Stimulated activated CD4-positive, alpha-beta T cell treated with anti-CD3 and anti-CD28 coated beads, TNF-alpha, amount 100 ng/mL, for 24 hours (primary cell): ENCODE results near the gene ALK.

Source experiments
- DNase-seq, 3 experiments: peaks; one replicate each; pipeline ENCODE4 v3.0.0-alpha.2; 2020; ENCODE audit warnings: low read depth in 3 of 3

ALK gene

DNA sequence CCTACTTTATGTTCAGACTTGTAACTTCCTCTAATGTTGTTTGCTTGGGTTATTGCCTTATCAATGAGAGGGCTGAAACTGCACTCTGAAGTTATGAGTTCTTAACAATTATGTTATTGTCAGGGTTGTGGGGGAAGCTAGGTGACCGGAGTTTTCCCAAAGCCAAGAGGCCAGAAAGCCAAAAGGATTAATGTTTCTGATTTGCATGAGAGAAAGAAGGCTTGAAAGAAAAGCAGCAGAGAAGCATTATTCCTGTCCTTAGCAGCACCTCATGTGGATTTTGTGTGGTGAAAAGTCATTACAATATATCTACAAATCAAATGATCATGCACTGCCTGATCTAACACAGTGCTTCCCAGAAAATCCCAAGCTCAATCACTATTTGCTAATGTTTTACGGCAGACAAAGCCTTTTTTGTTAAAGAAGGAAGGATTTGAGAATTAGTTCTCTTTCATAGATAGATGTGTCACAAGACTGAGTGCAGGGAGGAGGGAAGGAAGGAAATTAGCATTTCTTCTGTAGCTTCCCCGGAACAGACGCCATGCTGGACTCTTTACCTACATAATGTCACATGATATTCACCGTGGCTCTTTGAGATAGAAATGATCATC lies 203.2 kb downstream of the ALK start:
- DNase-seq = no peak

DNA sequence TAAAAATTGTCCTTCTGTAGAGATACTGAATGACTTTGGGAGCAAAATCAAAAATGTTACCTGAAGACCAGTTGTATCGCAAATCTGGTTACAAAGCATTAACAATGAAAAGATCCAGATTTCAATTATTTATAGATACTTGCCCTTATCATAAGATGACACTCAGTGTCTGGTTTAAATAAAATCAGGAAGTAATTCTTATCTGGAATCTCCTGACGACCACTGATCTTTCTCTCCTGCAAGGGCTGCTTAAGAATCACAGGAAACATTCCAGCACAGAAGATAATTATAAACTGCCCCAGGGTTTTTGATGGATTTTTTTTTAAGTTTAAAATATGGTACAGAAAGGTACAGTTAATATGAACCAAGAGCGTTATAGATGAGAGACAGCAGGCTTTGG lies 205.7 kb downstream of the ALK start:
- no peak for DNase-seq

DNA sequence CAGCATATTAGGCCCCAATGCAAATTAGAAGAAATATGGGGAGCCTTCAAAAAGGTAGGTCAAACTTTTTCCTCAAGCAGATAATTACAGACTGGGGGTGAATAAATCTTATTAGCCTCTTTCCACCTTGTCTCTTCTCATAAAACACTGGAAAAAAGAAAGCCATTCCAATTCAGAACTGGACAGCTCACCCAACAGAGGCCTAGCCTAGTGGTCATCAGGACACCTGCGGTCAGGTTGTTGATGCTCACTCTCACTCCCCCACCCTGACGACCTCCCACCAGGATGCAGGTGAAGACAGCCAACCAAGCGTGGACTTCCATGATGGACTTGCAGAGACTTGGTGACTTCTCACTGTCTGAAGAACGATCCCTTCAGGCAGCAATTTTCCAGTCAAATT lies 207.1 kb downstream of the ALK start:
- DNase-seq = no peak

DNA sequence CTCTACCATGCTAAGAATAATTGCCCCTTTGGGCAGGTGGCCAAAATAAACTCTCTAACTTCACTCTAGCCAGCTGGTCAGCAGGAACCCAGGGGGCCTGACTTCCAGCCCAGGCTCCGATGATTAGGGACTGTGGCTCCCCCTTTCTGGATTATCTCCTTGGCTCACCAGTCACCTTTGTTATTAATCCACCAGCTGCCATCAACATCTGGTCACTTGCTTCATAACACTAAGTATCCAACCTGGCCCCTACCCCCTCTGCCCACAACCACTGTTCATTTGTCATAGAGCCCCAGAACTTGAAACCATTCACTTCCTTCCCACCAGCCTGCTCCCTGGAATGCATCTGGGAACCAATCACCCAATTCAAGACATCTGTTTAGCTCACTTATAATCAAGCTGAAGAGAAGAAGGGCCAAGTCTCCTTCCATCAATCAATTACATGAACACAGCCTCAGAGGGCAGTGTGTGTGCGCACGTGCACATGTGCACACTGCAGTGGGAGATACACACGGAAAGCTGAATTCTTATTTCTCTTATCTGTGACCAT lies 215.1 kb downstream of the ALK start:
- DNase-seq = no peak

DNA sequence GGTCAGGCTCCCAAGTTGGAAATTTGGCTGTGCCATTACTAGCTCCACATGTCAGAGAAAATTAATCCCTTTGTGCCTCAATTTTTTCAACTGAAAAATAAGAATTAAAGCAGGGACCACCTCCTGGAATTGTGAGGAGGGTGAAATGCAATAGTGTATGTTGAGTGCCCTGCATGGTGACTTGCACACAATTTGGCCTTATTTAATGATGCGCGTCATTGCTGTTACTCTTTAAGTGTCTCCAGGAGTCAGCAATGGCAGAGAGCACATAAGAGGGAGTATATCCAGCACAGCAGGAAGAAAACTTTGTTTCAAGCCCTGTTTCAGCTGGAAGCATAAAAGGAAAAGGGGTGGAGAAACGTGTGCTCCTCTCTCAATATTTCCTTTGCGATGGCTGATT lies 215.8 kb downstream of the ALK start:
- DNase-seq = no peak

DNA sequence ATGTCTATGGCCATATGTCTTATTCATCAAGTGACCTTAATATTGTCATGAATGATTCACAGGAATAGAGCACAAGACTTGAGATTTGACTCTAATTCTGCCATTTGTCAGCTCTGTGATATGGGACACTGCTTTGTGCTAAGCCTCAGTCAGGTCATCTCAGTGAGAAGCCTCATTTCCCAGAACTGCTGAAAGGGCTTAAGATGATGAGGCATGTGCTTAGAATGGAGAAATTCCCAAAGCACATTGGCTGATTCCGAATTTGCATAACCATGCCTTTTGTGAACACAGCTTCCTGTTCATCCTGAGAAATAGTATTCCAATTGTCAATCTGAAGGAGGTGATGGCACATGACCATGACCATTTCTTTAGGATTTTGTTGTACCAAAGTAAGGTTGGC lies 218.1 kb downstream of the ALK start:
- DNase-seq = no peak

DNA sequence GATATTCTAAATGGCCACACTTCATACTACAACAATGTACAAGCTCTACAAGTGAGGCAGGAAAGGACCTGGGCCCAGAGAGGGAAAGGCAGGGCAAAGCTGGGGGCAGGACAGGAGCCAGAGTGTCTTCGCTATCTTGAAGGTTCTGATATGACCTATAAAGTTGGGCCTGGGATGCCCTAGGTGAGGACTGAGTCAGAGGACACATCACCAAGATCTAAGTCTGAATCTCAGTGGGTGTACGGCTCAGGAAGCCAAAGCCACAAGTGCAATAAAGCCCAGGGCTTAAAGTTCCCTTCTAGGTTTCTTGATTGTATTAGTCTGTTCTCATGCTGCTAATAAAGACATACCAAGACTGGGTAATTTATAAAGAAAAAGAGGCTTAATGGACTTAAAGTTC lies 219.1 kb downstream of the ALK start:
- DNase-seq = no peak

DNA sequence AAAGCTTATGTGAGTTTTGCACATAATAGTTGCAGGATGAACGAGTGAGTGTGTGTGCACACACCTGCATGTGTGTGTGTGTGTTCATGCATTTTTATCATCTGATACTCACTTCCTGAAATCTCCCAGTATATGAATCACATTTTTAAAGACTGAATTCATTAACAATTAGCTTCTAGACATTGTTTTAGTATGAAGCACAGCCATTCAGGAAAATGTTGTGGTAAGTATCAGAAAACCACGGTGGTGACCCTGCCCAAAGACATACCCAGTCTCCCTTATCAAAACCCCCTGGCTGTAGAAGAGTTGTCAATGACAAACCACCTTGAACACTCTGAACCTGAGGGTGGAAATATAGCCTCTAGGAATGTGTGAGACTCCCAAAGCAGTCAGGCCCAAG lies 220.8 kb downstream of the ALK start:
- DNase-seq = no peak

DNA sequence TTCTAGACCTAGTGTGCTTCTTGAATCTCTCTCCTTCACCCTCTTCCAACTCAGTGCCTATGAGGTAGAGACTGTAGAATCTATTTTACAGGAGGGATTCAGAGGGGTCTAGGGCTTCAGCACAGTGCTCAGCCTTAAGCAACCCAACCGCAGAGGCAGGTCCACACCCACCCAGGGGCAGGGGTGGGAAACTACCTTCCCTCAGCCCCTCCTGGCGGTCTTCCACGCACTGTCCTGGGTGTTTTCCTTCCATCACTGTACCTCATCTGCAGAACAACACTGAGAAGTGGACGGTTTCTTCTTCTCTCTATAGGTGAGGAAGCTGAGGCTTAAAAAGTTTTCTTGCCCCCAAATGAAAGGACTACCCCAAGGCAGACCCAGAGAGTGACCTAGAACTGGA lies 222.3 kb downstream of the ALK start:
- no peak for DNase-seq

DNA sequence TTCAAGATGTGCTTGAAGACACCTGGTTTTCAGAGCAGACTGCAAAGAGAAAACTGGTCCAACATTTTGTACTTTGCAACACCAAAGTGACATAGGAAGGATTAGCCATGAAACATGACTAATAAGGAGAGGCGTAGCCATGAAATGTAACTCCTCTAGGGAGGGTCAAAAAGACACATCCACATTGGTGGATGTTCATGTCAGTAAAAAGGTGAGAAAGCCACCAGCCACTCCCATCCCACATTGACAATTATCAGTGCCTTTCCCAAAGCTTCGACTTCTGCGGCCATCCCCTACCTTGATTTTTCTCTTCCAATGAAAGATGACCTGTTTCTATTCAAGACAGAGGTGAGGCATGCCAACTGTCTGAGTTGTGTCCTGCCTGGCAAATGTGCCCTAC lies 223.2 kb downstream of the ALK start:
- no peak for DNase-seq

DNA sequence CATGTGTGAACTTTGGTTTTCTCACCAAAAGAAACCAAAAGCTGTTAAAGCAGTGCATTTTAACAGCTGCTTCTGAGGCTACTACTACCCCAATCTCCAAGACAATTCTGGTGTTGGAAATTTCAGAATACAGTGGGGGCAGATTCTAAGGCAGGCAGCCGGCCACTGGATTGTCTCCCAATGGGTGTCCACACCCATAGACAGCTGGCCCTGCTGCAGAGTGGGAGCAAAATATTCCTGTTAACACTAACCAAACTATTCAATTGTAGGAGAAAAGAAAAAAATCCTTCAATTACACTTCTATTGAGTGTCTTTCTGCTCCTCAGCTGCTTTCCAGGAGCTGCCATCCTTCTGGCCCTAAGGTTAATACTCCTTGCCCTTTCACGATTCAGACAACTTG lies 223.7 kb downstream of the ALK start:
- no peak for DNase-seq

DNA sequence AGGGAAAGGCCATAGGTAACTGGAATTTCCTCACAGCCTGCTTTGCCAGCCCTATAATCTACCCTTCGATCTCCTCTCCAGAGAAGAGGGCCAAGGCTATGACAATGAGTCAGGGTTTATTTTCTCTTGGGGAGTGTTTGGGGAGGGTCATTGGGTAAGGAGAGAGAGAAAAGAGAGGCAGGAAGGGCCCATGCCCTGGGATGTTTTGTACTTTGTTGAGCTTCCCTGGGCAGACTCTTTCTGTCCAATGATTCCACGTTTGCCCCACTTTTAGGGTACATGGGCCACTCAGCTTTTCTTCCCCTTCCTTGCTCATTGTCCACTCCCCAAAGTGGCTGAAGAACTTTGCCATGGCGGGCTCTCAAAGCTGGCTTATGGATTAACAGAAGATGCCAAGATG lies 224.2 kb downstream of the ALK start:
- no peak for DNase-seq

DNA sequence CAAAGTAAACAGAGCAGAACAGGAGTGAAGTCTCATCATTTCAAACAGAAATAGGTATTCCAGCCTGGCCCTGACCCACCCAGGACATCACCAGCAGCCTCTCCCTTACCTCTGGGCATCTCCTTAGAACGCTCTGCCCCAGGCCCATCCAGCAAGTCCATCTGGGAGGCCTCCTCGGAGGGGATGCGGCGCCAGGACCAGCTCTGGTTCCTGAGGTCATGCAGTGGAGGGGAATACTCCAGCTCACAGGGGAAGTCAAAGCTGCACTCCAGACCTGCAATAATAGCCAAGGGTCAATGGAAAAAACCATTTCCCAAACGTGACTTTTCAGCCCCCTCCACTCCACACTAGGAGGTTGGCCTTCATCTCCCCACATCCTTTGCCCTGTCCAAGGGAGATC lies 226.6 kb downstream of the ALK start:
- DNase-seq = no peak

DNA sequence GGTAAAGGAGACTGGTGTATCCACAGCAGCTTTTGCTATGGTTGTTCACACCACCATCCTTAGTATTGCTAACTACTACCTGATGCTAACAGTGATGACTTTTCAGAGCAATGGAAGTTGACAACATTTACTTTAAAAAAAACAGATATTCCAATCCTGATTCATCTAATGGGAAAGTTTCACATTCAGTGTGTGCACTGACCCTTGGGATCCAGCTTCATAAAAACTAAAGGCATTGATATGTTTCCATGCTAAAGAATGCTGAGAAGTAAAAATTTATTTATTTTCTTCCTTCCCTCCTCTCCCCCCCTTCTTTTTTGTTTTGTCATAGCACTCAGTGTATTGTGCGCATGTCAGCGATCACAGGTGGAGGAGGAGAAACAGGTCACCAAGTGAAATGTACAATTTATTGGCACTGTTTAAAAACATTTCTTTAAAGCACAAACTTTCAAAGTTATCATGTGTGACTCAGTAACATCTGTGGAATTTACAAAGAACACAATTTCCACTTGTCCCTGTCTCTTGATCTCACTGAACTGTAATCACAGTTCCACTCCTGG lies 229.9 kb downstream of the ALK start:
- DNase-seq = no peak

DNA sequence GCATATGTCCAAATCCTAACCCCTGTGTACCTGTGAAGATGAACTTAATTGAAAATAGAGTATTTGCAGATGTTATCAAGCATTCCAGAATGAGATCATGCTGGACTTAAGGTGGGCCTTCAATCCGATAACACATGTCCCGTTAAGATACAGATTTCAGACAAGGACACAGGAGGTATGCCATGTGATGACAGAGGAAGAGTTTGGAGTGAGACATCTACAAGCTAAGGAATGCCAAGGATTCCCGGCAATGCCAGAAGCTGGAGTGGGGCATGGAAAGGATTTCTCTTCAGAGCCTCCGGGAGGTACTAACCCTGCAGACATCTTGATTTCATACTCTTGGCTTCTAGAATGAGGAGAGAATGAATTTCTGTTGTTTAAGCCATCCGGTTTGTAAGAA lies 231.7 kb downstream of the ALK start:
- DNase-seq = no peak

DNA sequence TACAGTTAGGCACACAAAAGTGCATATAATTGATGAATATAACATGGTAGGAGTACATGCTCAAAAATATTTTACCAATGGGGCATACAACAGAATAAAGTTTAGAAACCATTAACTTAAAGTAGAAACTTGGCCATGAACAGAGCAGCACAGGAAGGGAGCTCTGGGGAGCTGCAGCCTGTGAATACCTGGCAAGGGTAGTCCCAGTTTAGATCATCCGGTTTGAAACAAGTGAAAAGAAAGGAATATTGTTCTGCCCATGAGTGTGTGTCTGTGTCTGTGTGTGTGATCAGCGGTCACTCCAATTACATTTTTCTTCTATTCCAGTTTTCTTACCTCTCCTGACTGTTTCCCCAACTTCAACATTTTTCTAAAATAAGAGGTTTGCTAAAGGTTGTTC lies 233.0 kb downstream of the ALK start:
- no peak for DNase-seq

DNA sequence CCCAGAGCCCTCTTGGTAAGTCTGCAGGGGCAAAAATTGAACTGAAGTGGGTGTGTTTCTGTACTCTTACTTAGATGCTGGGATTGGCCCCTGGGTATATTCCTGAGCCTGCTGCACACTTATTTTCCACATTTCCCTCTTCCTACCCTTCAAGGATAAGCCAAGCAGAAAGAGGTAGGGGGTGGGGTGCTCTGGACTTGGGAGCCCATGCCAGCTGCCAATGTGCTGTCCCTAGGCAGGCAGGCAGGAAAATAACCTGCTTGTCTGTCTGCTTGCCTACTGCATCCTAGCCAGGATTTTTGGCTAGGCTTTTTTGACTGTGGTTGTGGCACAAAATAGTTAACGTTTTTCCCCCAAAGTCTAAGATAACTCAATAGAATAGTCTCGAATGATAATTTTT lies 234.3 kb downstream of the ALK start:
- DNase-seq = no peak

DNA sequence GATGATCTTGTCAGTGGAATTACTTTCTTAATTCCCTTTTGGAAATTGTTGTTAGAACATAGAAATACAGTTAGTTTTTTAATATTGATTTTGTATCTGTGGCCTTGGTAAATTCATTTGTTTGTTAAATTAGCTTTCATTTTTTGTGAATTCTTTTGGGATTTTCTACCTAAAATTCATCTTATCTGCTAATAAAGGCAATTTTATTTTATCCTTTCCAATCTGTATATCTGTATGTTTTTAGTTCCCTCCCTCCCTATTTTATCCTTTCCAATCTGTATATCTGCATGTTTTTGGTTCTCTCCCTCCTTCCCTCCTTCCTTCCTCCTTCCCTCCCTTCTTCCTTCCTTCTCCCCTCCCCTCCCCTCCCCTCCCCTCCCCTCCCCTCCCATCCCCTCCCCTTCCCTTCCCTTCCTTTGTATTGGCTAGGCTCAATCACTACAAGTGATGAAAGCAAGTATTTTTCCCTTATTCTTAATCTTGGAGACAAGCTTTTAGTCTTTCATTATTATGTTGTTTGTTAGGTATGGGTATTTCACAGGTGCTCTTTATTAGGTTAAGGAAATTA lies 244.4 kb downstream of the ALK start:
- DNase-seq = no peak

DNA sequence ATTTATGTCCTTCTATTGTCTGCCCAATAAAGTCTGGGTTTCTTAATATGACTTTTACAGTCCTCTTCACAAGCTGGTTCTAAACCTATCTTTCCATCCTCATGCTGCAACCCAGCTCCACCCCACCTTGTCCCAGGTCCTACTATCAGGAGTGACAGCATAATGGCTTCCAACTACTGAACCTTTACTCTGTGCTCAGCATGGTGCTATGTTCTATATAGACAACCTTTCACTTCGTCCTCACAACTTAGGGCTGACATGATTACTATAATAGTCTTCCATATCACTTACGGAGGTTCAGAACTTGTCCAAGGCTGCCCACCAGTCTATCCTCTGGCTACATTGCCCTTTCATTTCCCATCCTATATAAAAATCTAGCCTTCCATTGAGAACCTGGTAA lies 256.8 kb downstream of the ALK start:
- no peak for DNase-seq

DNA sequence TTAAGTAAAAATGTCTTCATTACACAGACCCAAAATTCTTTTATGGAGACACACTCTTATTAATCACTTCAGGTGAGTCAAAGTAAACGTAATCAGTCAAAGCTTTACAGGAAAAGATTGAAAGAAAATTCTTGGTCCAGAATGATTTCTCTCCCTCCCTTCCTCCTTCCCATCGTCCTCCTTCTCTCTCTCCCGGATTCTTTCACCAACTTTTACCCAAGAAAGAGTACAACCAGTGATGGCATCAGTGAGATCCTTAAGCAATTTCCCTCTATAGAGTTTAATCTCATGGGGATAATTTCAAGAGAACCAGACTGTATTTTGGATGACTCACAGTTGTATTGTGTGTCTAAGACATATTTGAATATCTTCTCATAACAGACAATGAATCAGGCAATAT lies 258.1 kb downstream of the ALK start:
- no peak for DNase-seq

DNA sequence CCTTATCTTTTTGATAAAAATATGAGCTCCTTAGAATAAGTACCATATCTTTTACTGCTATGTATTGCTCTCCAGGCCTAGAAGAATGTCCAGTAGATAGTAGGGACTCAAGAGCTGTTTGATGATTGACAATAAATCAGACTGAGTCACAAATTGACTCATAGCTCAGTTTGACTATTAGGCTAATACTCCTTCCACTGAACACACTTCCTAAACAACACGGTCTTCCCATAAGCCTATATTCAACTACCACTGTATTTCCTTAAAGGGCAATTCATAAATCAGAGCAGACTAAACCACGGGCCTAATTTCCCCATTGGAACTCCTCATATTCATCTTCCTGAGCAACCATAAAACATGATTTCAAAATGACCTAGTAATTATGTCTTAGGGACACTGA lies 258.5 kb downstream of the ALK start:
- DNase-seq = no peak

DNA sequence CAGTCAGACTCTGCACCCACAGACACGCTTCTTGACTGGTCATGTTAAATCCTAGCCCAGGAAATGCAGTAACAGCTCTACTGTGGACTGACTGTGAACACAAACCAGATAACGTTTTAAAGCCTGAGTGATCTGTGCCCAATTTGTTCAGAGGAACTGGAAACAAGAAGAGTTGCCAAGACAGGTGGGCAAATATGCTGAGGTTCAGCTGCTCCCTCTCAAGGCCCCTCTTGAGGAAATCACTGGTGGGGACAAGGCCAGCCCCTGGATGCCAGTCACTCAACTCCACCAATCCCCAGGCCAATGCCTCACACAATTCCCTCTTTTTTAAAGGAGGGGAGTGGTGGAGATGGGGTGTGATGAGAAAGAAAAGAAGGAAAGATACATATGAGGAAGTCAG lies 261.2 kb downstream of the ALK start:
- no peak for DNase-seq

DNA sequence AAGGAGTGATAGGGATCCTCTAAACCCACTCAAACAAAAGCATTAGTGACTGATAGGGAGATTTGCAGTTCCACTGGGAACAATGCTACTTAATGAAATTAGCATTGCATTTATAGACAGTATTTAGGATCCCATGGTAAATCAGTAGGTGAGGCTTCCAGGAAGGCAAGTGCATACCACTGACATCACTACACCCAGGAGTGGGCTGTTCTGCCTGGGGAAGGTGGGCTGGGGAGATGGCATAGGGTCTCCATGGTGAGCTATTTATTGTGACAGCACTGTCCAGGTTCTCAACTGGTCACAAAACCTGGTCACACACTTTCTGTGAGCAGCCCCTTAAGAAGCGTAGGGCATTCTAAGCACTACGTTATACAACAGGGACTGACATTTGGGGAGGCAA lies 262.2 kb downstream of the ALK start:
- no peak for DNase-seq

DNA sequence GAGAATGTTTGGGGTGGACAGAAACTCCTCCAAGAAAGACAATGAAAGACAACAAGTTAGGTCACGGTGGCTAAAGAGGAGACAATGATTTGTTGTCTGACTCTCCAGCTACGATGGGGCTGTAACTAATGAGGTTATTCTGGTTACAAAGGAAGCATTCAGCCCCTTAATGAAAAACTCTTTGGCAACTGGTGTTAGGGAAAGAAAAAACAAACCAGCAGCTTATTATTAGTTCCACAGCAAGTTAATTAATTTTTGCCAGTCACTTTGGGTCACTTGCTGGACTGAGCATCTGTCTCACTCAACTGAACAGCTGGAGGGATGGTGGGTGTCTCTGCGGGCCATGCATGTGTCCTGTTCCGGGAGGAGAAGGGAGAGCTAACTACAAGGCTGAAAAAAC lies 263.7 kb downstream of the ALK start:
- DNase-seq = no peak
